GM13977 (cell line): ENCODE results near the gene FHL2.

Experiments used
- DNase-seq: peaks from one replicate; pipeline ENCODE4 v3.0.0; 2012; ENCODE audit warnings: low spot score
- CTCF ChIP-seq: IDR thresholded peaks from 2 replicates; pipeline ENCODE4 v1.5.1; 2012; ENCODE audit warnings: mild to moderate bottlenecking, control low read depth; ENCODE audit not compliant: insufficient read depth; ENCODE audit errors: extremely low read depth, missing control alignments
- in situ Hi-C: fragments of 300-500 bp; cut with MboI; formaldehyde crosslinking; loops from one replicate; pipeline ENCODE4 v1.12.0; 2022; ENCODE audit warnings: low sequenced_read_pairs, low pct_unique_long_range_greater_than_20kb, mixed read lengths, inconsistent platforms; ENCODE audit not compliant: unreplicated experiment

FHL2 gene

GRCh38 chr2:105371156-105371555 is 27.7 kb downstream of the FHL2 start:
- DNase-seq = no peak
- in situ Hi-C loops = loop anchor here (25.0 kb wide), 1 partner anchor 1166 kb away; no protein-coding TSS in a partner anchor
- no peak for TF ChIP-seq CTCF

DNA sequence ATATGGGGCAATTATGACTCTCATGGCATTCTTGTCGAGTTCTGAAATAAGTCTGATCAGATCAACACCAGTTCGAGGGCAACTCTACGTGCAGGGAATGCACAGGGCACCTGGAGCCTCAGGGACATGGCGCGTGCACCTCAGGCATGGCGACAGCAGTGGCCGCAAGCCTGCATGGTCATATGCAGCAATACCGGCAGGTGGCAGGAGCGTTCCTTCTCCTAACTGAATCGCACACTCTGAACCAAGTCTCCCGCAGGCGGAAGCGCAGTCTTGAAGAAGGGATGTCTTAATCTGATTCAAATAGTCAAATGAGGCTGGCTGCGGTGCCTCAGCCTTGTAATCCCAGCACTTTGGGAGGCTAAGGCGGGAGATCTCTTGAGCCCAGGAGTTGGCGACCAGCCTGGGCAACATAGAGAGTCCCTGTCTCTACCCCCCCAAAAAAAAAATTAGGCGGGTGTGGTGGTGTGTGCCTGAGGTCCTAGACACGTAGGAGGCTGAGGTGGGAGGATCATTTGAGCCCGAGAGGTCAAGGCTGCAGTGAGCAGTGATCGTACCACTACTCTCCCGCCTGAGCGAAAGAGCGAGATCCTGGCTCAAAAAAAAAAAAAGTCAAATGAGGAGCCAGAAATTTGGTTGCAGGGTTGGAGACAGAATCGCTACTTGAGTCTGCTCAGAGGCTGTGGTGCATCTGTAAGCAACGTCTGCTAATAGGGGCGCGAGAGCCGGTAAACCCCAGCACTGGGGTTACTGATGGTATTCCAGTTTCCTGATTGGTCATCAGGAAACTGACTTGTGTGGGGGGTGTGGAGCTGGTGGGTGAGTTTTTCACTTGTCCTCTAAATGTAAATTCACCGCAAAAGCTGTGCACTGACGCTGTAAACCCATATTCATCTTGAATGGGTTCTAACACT is 28.8 kb downstream of the FHL2 start:
- peak; percentile 73 for DNase-seq
- in situ Hi-C loops = loop anchor here (25.0 kb wide), 1 partner anchor 1167 kb away; no protein-coding TSS in a partner anchor
- TF ChIP-seq CTCF = peak; percentile 97

- no peak for TF ChIP-seq CTCF
- no peak for DNase-seq
- in situ Hi-C loops = loop anchor here (25.0 kb wide), 1 partner anchor 1168 kb away; no protein-coding TSS in a partner anchor
Observed at GRCh38 chr2:105368759-105369408, 30.0 kb downstream of the FHL2 start.

DNA sequence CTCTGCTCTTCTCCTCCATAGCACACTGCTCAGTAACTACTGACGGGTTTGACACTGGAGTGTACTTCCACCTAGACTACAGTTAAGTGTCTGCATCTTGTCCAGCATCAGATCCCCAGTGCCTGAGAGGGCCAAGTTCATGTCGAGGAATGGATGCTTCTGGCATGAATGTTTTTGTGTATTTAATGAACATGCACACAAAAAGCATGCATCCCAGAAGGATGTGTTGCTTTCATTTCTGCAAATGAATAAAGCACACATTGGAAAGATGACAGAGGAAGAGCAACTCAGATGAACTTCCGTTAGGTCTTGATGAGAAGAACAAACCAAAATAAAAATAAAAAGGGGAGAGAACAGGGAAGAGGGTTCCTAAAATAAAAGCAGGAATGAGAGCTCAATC is 33.6 kb downstream of the FHL2 start:
- in situ Hi-C loops = loop anchor here (25.0 kb wide), 1 partner anchor 1172 kb away; no protein-coding TSS in a partner anchor
- no peak for TF ChIP-seq CTCF
- no peak for DNase-seq

- no peak for DNase-seq
- no peak for TF ChIP-seq CTCF
- in situ Hi-C loops = loop anchor here (25.0 kb wide), 1 partner anchor 1173 kb away; no protein-coding TSS in a partner anchor
Observed at GRCh38 chr2:105364436-105365139, 34.3 kb downstream of the FHL2 start.
